Adrenal gland (tissue), 12 donors: ENCODE results near the gene PVALEF. TPM values are rescaled to one million over a fixed set of nuclear protein-coding genes. Genes with fewer than 3 reads are reported as not detected.

Source experiments
- DNase-seq, 7 donors: peaks; one replicate each; pipeline ENCODE4 v3.0.0-alpha.2; 2019 to 2020
- H3K27ac ChIP-seq, 5 donors: fragments of 200-600 bp; sonication (generic) in 4 of 5; 1 replicate in 3 of 5; 2 replicates in 2 of 5; pipeline versions ENCODE4 v1.5.1 to v1.8.0; 2016 to 2020; ENCODE audit warnings: mild to moderate bottlenecking in 1 of 5
- H3K27me3 ChIP-seq: fragments of 200-600 bp; 2 replicates; pipeline ENCODE4 v1.8.0; 2021
- H3K36me3 ChIP-seq, 2 donors: fragments of 200-600 bp; replicated peaks in 1 of 2; 1 replicate in 1 of 2; 2 replicates in 1 of 2; pipeline versions ENCODE4 v1.5.1 to v1.8.0; 2018 to 2022
- H3K4me1 ChIP-seq, 2 donors: fragments of 200-600 bp; replicated peaks in 1 of 2; 1 replicate in 1 of 2; 2 replicates in 1 of 2; pipeline versions ENCODE4 v1.5.1 to v1.8.0; 2018 to 2021
- H3K4me3 ChIP-seq, 4 donors: fragments of 200-600 bp; sonication (generic) in 3 of 4; one replicate each; pipeline ENCODE4 v1.5.1; 2016 to 2018
- H3K9me3 ChIP-seq, 3 donors: fragments of 200-600 bp; sonication (generic) in 1 of 3; replicated peaks in 1 of 3; 1 replicate in 2 of 3; 2 replicates in 1 of 3; pipeline versions ENCODE4 v1.5.1 to v1.8.0; 2016 to 2021
- CTCF ChIP-seq, 6 experiments: fragments of 450-650 bp in 4 of 6; fragments of 200-600 bp in 2 of 6; sonication (generic) in 1 of 6; IDR thresholded peaks; 1 replicate in 5 of 6; 2 replicates in 1 of 6; pipeline versions ENCODE4 v1.5.1 to v1.8.0; 2016 to 2021; ENCODE audit warnings: antibody characterized with exemption in 6 of 6, mild to moderate bottlenecking in 2 of 6, moderate library complexity in 1 of 6
- POLR2A ChIP-seq, 2 donors: fragments of 450-650 bp; IDR thresholded peaks; one replicate each; pipeline ENCODE4 v1.6.1; 2017; ENCODE audit warnings: antibody characterized with exemption in 2 of 2, mild to moderate bottlenecking in 2 of 2, moderate library complexity in 1 of 2
- WGBS, 4 donors: extraction: QIAGEN DNeasy Blood & Tissue Kit in 2 of 4; methylation state at CpG; one replicate each; pipeline versions ENCODE4 v1.1.5 to v1.1.7; 2013 to 2017; 5-methylcytosine and 5-hydroxymethylcytosine counted together
- intact Hi-C, 2 donors: fragments of 100-400 bp; cut with DNase I; formaldehyde crosslinking; loops; one replicate each; pipeline versions ENCODE4 v1.14.1 to v1.15.0; 2022 to 2023
- polyA plus RNA-seq, 3 donors: library from polyadenylated mRNA; stranded (reverse); fragments of 200-250 nt in 2 of 3; fragments of 350-450 nt in 1 of 3; fragmentation: Illumina TruSeq in 1 of 3; extraction: RNeasy Lipid Tissue Mini Kit (QIAGEN cat#74804) in 1 of 3; gene quantifications; one replicate each; pipeline ENCODE4 v1.2.3, GENCODE V29; 2013 to 2014
- total RNA-seq, 9 donors: library from RNA; depleted of rRNA in 4 of 9; stranded (reverse); fragments of >200 nt in 4 of 9; fragments of 120-200 nt in 1 of 9; fragmentation: NEBNext Ultra II Directional in 1 of 9; extraction: Animal tissue kit (Norgen Biotek cat#: 25700) in 1 of 9; gene quantifications; one replicate each; pipeline versions ENCODE4 v1.1.0 to v1.2.4, GENCODE V29; 2013 to 2023
- donor health status: healthy with polysubstance abuse.
- donor health status: Bipolar disorder and iron deficiency.
- donor health status: DM: yes; HTN: yes; CAD: no.
- donor health status: DM: no; HTN: no; CAD: no.
- donor health status: DM: no; HTN: no; CAD: no.
- donor health status: DM: yes; HTN: yes; CAD: no.

Gene PVALEF
- total and polyA plus RNA-seq, 12 donors: not detected

- TF ChIP-seq POLR2A (IDR thresholded peaks at IDR 0.05) (no peak), CTCF (IDR thresholded peaks at IDR 0.05) (no peak)
- WGBS, 4 donors: 1 to 2% methylated on average over 33 to 53 of the region's 62 CpGs; no CpG with 5 or more reads in 2 of the 4 donors
- DNase-seq: no peak
- Histone ChIP-seq H3K36me3 (no peaks in the 10 kb centered on the region), H3K4me1 (no peaks in the 10 kb centered on the region), H3K27me3 (peaks cover 6% of the 10 kb centered on the region), H3K9me3 (no peaks in the 10 kb centered on the region), H3K27ac (peak within 1 kb of the TSS in 2 of 5 donors; percentile 46 to 65), H3K4me3 (peak within 1 kb of the TSS in 1 of 4 donors; percentile 41)
- intact Hi-C loops: no loop called here
These were observed 756 bp downstream of the PVALEF start, which contains the start of gene AATK for GRCh38 chr17:81166033-81166492. AATK (minus strand) TSS chr17:81166221; CDS start chr17:81165992, 229 bp downstream.

GRCh38 chr17:81167194-81167524, 1.9 kb downstream of the PVALEF start:
- Histone ChIP-seq H3K4me3 (no peak overlapping the region), H3K9me3 (no peaks in the 10 kb centered on the region), H3K36me3 (no peaks in the 10 kb centered on the region), H3K4me1 (no peaks in the 10 kb centered on the region), H3K27ac (no peak overlapping the region), H3K27me3 (peaks cover 6% of the 10 kb centered on the region)
- no peak for DNase-seq
- TF ChIP-seq CTCF (IDR thresholded peaks at IDR 0.05) (no peak), POLR2A (IDR thresholded peaks at IDR 0.05) (no peak)
- intact Hi-C loops: no loop called here
- 92 to 100% (median 94%) methylated on average over 2 to 4 of the region's 4 CpGs for WGBS, 4 donors

GRCh38 chr17:81167638-81168037, 2.3 kb downstream of the PVALEF start:
- TF ChIP-seq CTCF (IDR thresholded peaks at IDR 0.05) (no peak), POLR2A (IDR thresholded peaks at IDR 0.05) (no peak)
- H3K4me1 ChIP-seq: no peaks in the 10 kb centered on the region
- H3K4me3 ChIP-seq: no peak overlapping the region
- no peaks in the 10 kb centered on the region for H3K36me3 ChIP-seq
- H3K9me3 ChIP-seq: no peaks in the 10 kb centered on the region
- DNase-seq: no peak
- intact Hi-C loops: no loop called here
- 90 to 95% methylated on average over 7 of the region's 7 CpGs; no CpG with 5 or more reads in 2 of the 4 donors for WGBS, 4 donors
- no peak overlapping the region for H3K27ac ChIP-seq
- H3K27me3 ChIP-seq: peaks cover 6% of the 10 kb centered on the region

GRCh38 chr17:81169870-81170309, 4.6 kb downstream of the PVALEF start:
- H3K27ac ChIP-seq: no peak overlapping the region
- peaks cover 6% of the 10 kb centered on the region for H3K27me3 ChIP-seq
- intact Hi-C loops: no loop called here
- H3K9me3 ChIP-seq: no peaks in the 10 kb centered on the region
- TF ChIP-seq CTCF (IDR thresholded peaks at IDR 0.05): no peak
- no peak for TF ChIP-seq POLR2A (IDR thresholded peaks at IDR 0.05)
- H3K36me3 ChIP-seq: no peaks in the 10 kb centered on the region
- H3K4me1 ChIP-seq: no peaks in the 10 kb centered on the region
- 83 to 94% (median 90%) methylated on average over 3 of the region's 3 CpGs for WGBS, 4 donors
- DNase-seq: no peak
- H3K4me3 ChIP-seq: no peak overlapping the region
